Type B pancreatic cell (in vitro differentiated cells): ENCODE data around the gene DPYSL3. TPM values are rescaled to one million over a fixed set of nuclear protein-coding genes. Genes with fewer than 3 reads are reported as not detected.

Experiments used
- DNase-seq: peaks from one replicate; pipeline ENCODE4 v3.0.0; 2021; ENCODE audit warnings: mixed read lengths; ENCODE audit not compliant: unreplicated experiment; ENCODE audit errors: extremely low spot score
- H3K27ac Mint-ChIP-seq: 2 replicates; pipeline ENCODE4 v1.8.0; 2021; ENCODE audit warnings: mild to moderate bottlenecking, mixed read lengths
- H3K27me3 Mint-ChIP-seq: 2 replicates; pipeline ENCODE4 v1.8.0; 2021; ENCODE audit warnings: mixed read lengths
- H3K36me3 Mint-ChIP-seq: 2 replicates; pipeline ENCODE4 v1.8.0; 2021; ENCODE audit warnings: mixed read lengths
- H3K4me1 Mint-ChIP-seq: one replicate; pipeline ENCODE4 v1.8.0; 2021; ENCODE audit warnings: mixed read lengths; ENCODE audit not compliant: unreplicated experiment
- H3K4me3 Mint-ChIP-seq: 2 replicates; pipeline ENCODE4 v1.8.0; 2021; ENCODE audit warnings: mild to moderate bottlenecking, mixed read lengths
- H3K9me3 Mint-ChIP-seq: 2 replicates; pipeline ENCODE4 v1.8.0; 2021; ENCODE audit warnings: mixed read lengths
- total RNA-seq: library from RNA; stranded (reverse); gene quantifications from 2 replicates; pipeline ENCODE4 v1.2.1, GENCODE V29; 2021; ENCODE audit warnings: low replicate concordance
- TF ChIP-seq, protein P1 (sequence below): fragments of 200-600 bp; sonication (generic); conservative IDR thresholded peaks from 2 replicates; pipeline ENCODE4 v1.5.0; 2021; ENCODE audit warnings: antibody characterized with exemption, mild to moderate bottlenecking

Gene DPYSL3
- total RNA-seq, 1 donor from 2014 or later = 36.0 TPM

DNA sequence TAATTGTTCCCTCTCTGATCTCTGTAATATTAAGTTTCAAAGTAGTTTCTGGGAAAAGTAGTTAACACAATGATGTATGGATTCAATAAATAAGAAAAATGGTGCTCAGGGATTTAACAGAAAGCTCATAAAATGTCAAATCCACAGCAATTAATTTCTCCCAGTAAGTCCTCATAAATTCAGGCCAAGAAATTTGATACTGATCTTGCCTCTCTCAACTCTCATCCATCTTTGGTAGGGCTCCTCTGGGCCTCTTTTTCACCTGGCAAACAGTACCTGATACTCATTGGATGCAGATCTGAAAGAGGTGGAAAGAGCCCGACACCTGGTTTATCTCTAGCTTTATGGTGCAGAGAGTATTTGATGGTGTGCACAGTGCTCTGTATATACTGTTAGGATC lies 168.9 kb downstream of the DPYSL3 start:
- peaks cover 4% of the 10 kb centered on the region for H3K36me3 Mint-ChIP-seq
- TF ChIP-seq, protein P1, sequence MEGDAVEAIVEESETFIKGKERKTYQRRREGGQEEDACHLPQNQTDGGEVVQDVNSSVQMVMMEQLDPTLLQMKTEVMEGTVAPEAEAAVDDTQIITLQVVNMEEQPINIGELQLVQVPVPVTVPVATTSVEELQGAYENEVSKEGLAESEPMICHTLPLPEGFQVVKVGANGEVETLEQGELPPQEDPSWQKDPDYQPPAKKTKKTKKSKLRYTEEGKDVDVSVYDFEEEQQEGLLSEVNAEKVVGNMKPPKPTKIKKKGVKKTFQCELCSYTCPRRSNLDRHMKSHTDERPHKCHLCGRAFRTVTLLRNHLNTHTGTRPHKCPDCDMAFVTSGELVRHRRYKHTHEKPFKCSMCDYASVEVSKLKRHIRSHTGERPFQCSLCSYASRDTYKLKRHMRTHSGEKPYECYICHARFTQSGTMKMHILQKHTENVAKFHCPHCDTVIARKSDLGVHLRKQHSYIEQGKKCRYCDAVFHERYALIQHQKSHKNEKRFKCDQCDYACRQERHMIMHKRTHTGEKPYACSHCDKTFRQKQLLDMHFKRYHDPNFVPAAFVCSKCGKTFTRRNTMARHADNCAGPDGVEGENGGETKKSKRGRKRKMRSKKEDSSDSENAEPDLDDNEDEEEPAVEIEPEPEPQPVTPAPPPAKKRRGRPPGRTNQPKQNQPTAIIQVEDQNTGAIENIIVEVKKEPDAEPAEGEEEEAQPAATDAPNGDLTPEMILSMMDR = no peak
- H3K4me1 Mint-ChIP-seq = peaks cover 11% of the 10 kb centered on the region
- H3K4me3 Mint-ChIP-seq = no peak overlapping the region
- peaks cover 6% of the 10 kb centered on the region for H3K9me3 Mint-ChIP-seq
- peaks cover 13% of the 10 kb centered on the region for H3K27me3 Mint-ChIP-seq
- no peak overlapping the region for H3K27ac Mint-ChIP-seq
- no peak for DNase-seq
